GM23338 (cell line): Measurements from ENCODE around the gene PSMB7. TPM values are rescaled to one million over a fixed set of nuclear protein-coding genes. Genes with fewer than 3 reads are reported as not detected.

ENCODE experiments used
- ATAC-seq: fragments of 200-7000 bp; cut with Tn5 transposase; 3 replicates; pipeline ENCODE4 v1.9.1; 2020
- DNase-seq: peaks from one replicate; pipeline ENCODE4 v3.0.0-alpha.2; 2015; ENCODE audit warnings: low spot score
- H2AFZ ChIP-seq: fragments of 200-600 bp; sonication (generic); 2 replicates; pipeline ENCODE4 v1.8.0; 2016; ENCODE audit warnings: antibody characterized with exemption, mild to moderate bottlenecking, moderate library complexity
- H3F3A ChIP-seq: fragments of 200-600 bp; sonication (generic); replicated peaks from 2 replicates; pipeline ENCODE4 v1.8.0; 2017; ENCODE audit warnings: antibody characterized with exemption, mixed run types, low read depth
- H3K27ac ChIP-seq: fragments of 200-600 bp; sonication (generic); 2 replicates; pipeline ENCODE4 v1.6.1; 2016; ENCODE audit warnings: low read depth
- H3K27me3 ChIP-seq: fragments of 200-600 bp; sonication (generic); 2 replicates; pipeline ENCODE4 v1.8.0; 2016; ENCODE audit warnings: mild to moderate bottlenecking, mixed run types, moderate library complexity; ENCODE audit not compliant: insufficient read depth
- H3K36me3 ChIP-seq: fragments of 200-600 bp; sonication (generic); 2 replicates; pipeline ENCODE4 v1.8.0; 2016; ENCODE audit warnings: mild to moderate bottlenecking; ENCODE audit not compliant: insufficient read depth
- H3K4me1 ChIP-seq: fragments of 200-600 bp; sonication (generic); 2 replicates; pipeline ENCODE4 v1.8.0; 2016; ENCODE audit warnings: mild to moderate bottlenecking, moderate library complexity; ENCODE audit not compliant: insufficient read depth
- H3K4me2 ChIP-seq: fragments of 200-600 bp; sonication (generic); 2 replicates; pipeline ENCODE4 v1.7.1; 2017; ENCODE audit warnings: mixed run types
- H3K4me3 ChIP-seq: fragments of 200-600 bp; sonication (generic); 2 replicates; pipeline ENCODE4 v1.6.1; 2016; ENCODE audit warnings: mixed run types
- H3K79me2 ChIP-seq: fragments of 200-600 bp; sonication (generic); replicated peaks from 2 replicates; pipeline ENCODE4 v1.8.0; 2017; ENCODE audit warnings: mild to moderate bottlenecking; ENCODE audit not compliant: insufficient read depth
- H3K9me2 ChIP-seq: fragments of 200-600 bp; sonication (generic); 2 replicates; pipeline ENCODE4 v1.8.0; 2017; ENCODE audit not compliant: insufficient read depth
- H4K20me1 ChIP-seq: fragments of 200-600 bp; sonication (generic); replicated peaks from 2 replicates; pipeline ENCODE4 v1.8.0; 2017; ENCODE audit warnings: mild to moderate bottlenecking; ENCODE audit not compliant: insufficient read depth
- H3K27ac Mint-ChIP-seq: 2 replicates; pipeline ENCODE4 v1.8.0; 2020; ENCODE audit warnings: inconsistent platforms, mild to moderate bottlenecking, moderate library complexity, mixed read lengths
- H3K27me3 Mint-ChIP-seq: 3 replicates; pipeline ENCODE4 v1.8.0; 2022; ENCODE audit warnings: low read depth, mild to moderate bottlenecking, moderate library complexity, mixed read lengths, inconsistent platforms; ENCODE audit not compliant: insufficient read depth, poor library complexity
- H3K36me3 Mint-ChIP-seq: 3 replicates; pipeline ENCODE4 v1.8.0; 2021; ENCODE audit warnings: low read depth, mild to moderate bottlenecking, inconsistent platforms, moderate library complexity, mixed read lengths
- H3K4me1 Mint-ChIP-seq: 3 replicates; pipeline ENCODE4 v1.8.0; 2020; ENCODE audit warnings: mild to moderate bottlenecking, inconsistent platforms, mixed read lengths
- H3K4me3 Mint-ChIP-seq: 3 replicates; pipeline ENCODE4 v1.8.0; 2021; ENCODE audit warnings: moderate library complexity, mild to moderate bottlenecking, inconsistent platforms, mixed read lengths
- H3K9me3 Mint-ChIP-seq: 3 replicates; pipeline ENCODE4 v1.8.0; 2020; ENCODE audit warnings: moderate library complexity, mild to moderate bottlenecking, inconsistent platforms, mixed read lengths
- CREB1 ChIP-seq: fragments of 250-450 bp; sonication (Bioruptor Pico); IDR thresholded peaks from 2 replicates; pipeline ENCODE4 v1.5.0; 2020; ENCODE audit warnings: low read depth, mild to moderate bottlenecking, moderate library complexity
- EZH2 ChIP-seq: fragments of 200-600 bp; sonication (generic); IDR thresholded peaks from one replicate; pipeline ENCODE4 v1.8.0; 2017; ENCODE audit warnings: antibody characterized with exemption, mild to moderate bottlenecking, low read depth; ENCODE audit not compliant: unreplicated experiment
- EZH2phosphoT487 ChIP-seq: fragments of 200-600 bp; sonication (generic); IDR thresholded peaks from one replicate; pipeline ENCODE4 v1.8.1; 2018; ENCODE audit warnings: antibody characterized with exemption; ENCODE audit not compliant: unreplicated experiment
- JUNB ChIP-seq: IDR thresholded peaks from one replicate; pipeline ENCODE4 v1.6.1; 2016; ENCODE audit warnings: antibody characterized with exemption; ENCODE audit not compliant: unreplicated experiment
- POLR2AphosphoS5 ChIP-seq: IDR thresholded peaks from 2 replicates; pipeline ENCODE4 v1.6.1; 2016; ENCODE audit warnings: antibody characterized with exemption, low read depth
- STAT1 ChIP-seq: IDR thresholded peaks from one replicate; pipeline ENCODE4 v1.6.1; 2016; ENCODE audit warnings: antibody characterized with exemption; ENCODE audit not compliant: unreplicated experiment
- ZNF114 ChIP-seq: fragments of 250-450 bp; sonication (Bioruptor Pico); IDR thresholded peaks from 2 replicates; pipeline ENCODE4 v1.5.0; 2020; ENCODE audit warnings: mild to moderate bottlenecking, moderate library complexity
- ZNF331 ChIP-seq: fragments of 250-450 bp; sonication (Bioruptor Pico); IDR thresholded peaks from 2 replicates; pipeline ENCODE4 v1.5.0; 2020; ENCODE audit warnings: low read depth, mild to moderate bottlenecking, moderate library complexity
- polyA plus RNA-seq: library from polyadenylated mRNA; unstranded; fragments of >200 nt; fragmentation: Nextera tagmentation; extraction: Ambion mirVana; gene quantifications from 2 replicates; pipeline ENCODE4 v1.2.1, GENCODE V29; 2016
- total RNA-seq: library from RNA; depleted of rRNA; stranded (reverse); fragments of >200 nt; shearing (Covaris generic); gene quantifications from 2 replicates; pipeline ENCODE4 v1.2.3, GENCODE V29; 2014
- TF ChIP-seq, protein P1 (sequence below): IDR thresholded peaks from one replicate; pipeline ENCODE4 v1.6.1; 2018; ENCODE audit warnings: antibody characterized with exemption; ENCODE audit not compliant: unreplicated experiment
- TF ChIP-seq, protein P2 (sequence below), 2 experiments: fragments of 200-600 bp in 1 of 2; sonication (generic) in 1 of 2; conservative IDR thresholded peaks; 2 replicates each; pipeline versions ENCODE4 v1.5.1 to v1.6.1; 2016 to 2017; ENCODE audit warnings: antibody characterized with exemption in 2 of 2, low read depth in 2 of 2, mild to moderate bottlenecking in 2 of 2, moderate library complexity in 1 of 2
- TF ChIP-seq, protein P3 (sequence below): IDR thresholded peaks from 2 replicates; pipeline ENCODE4 v1.6.1; 2016; ENCODE audit warnings: antibody characterized with exemption

PSMB7 gene
- total and polyA plus RNA-seq, 2 experiments from 2014 or later = 255 to 268 TPM

DNA sequence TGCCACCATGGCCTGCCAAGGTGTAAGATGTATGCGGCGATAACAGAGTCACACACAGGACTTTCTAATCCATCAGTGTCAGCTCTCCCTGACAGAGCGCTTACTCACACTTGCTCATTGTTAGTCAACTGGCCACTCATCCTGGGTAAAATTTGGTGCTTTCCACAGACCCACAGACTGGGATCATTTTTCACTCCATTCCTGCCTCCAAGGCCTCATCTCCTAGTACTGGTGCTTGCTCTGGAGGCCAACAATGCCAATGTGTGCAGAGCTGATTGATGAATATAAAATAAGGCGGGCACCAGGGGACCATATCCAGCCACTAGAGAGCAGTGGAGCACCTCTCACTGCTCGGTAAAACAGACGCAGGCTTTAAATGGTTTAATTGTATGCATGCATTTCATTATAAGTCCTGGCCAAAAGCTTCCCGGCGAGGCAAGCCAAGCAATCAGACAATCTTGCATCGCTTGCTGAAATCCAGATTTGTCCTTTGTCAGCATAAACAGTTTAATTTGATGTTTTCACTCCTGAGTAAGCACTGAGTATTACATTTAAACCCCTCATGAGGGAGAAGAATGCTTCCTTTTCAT, 22.3 kb downstream of the PSMB7 start:
- peaks cover 98% of the 10 kb centered on the region for H3K79me2 ChIP-seq
- Mint-ChIP-seq H3K4me1 (peaks cover 55% of the 10 kb centered on the region), H3K36me3 (peaks cover 3% of the 10 kb centered on the region; the same call in 1 of the 3 replicates), H3K4me3 (peak overlapping the region; percentile 16; the same call in 1 of the 3 replicates), H3K27me3 (peaks cover 4% of the 10 kb centered on the region), H3K9me3 (no peaks in the 10 kb centered on the region), H3K27ac (peak overlapping the region; percentile 89)
- peaks cover 18% of the 10 kb centered on the region; the same call in 1 of the 2 replicates for H3K4me1 ChIP-seq
- H2AFZ ChIP-seq = no peak overlapping the region
- H3K27me3 ChIP-seq = no peaks in the 10 kb centered on the region
- peak overlapping the region; percentile 78; the same call in 1 of the 2 replicates for H3K27ac ChIP-seq
- peak; percentile 86 for ATAC-seq
- H3F3A ChIP-seq = no peaks in the 10 kb centered on the region
- no peaks in the 10 kb centered on the region for H3K36me3 ChIP-seq
- TF ChIP-seq, protein P1, sequence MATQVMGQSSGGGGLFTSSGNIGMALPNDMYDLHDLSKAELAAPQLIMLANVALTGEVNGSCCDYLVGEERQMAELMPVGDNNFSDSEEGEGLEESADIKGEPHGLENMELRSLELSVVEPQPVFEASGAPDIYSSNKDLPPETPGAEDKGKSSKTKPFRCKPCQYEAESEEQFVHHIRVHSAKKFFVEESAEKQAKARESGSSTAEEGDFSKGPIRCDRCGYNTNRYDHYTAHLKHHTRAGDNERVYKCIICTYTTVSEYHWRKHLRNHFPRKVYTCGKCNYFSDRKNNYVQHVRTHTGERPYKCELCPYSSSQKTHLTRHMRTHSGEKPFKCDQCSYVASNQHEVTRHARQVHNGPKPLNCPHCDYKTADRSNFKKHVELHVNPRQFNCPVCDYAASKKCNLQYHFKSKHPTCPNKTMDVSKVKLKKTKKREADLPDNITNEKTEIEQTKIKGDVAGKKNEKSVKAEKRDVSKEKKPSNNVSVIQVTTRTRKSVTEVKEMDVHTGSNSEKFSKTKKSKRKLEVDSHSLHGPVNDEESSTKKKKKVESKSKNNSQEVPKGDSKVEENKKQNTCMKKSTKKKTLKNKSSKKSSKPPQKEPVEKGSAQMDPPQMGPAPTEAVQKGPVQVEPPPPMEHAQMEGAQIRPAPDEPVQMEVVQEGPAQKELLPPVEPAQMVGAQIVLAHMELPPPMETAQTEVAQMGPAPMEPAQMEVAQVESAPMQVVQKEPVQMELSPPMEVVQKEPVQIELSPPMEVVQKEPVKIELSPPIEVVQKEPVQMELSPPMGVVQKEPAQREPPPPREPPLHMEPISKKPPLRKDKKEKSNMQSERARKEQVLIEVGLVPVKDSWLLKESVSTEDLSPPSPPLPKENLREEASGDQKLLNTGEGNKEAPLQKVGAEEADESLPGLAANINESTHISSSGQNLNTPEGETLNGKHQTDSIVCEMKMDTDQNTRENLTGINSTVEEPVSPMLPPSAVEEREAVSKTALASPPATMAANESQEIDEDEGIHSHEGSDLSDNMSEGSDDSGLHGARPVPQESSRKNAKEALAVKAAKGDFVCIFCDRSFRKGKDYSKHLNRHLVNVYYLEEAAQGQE = no peak
- TF ChIP-seq JUNB = no peak
- TF ChIP-seq, protein P2, sequence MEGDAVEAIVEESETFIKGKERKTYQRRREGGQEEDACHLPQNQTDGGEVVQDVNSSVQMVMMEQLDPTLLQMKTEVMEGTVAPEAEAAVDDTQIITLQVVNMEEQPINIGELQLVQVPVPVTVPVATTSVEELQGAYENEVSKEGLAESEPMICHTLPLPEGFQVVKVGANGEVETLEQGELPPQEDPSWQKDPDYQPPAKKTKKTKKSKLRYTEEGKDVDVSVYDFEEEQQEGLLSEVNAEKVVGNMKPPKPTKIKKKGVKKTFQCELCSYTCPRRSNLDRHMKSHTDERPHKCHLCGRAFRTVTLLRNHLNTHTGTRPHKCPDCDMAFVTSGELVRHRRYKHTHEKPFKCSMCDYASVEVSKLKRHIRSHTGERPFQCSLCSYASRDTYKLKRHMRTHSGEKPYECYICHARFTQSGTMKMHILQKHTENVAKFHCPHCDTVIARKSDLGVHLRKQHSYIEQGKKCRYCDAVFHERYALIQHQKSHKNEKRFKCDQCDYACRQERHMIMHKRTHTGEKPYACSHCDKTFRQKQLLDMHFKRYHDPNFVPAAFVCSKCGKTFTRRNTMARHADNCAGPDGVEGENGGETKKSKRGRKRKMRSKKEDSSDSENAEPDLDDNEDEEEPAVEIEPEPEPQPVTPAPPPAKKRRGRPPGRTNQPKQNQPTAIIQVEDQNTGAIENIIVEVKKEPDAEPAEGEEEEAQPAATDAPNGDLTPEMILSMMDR (conservative IDR thresholded peaks at IDR 0.05; ENCODE audit: low read depth in 2 of 2) = peak; percentile 59 to 61
- H3K4me3 ChIP-seq = no peak overlapping the region
- peak; percentile 74 for DNase-seq
- H3K4me2 ChIP-seq = 0 out of 2 replicates have a peak overlapping the region, but pooled peaks have one; percentile 20
- no peaks in the 10 kb centered on the region for H3K9me2 ChIP-seq
- H4K20me1 ChIP-seq = peaks cover 41% of the 10 kb centered on the region

DNA sequence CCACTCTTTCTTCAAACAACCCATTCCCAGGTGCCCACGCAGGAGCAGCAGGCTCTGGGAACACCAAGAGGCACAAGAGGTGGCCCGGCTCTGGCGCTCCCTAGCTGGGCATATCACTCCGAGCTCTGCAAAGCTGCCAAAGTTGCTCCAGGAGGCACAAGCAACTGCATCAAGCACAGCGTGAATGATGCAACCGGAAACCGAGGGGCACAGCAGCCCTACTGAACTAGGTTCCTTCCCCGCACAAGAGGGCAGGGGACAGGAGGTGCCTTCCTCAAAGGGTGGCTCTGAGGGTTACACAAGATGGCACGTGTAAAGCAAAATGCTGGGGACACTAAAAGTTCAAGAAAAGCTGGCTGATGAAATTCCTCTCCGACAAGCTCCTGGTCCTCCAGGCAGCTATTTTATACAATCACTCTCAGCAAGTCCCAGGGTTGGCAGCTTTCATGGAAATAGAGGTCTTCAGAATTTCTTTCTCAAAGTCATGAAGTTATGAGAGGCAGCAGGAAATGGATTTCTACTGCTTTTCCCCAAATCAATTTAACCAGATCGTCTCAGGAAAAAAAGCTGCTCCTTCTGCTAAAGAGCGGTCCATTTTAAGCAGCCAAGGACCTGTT, 22.9 kb downstream of the PSMB7 start:
- 0 out of 2 replicates have a peak overlapping the region, but pooled peaks have one; percentile 29 for H3K4me2 ChIP-seq
- H3K27ac ChIP-seq = no peak overlapping the region
- no peaks in the 10 kb centered on the region for H3K36me3 ChIP-seq
- H3K4me1 ChIP-seq = peaks cover 18% of the 10 kb centered on the region; the same call in 1 of the 2 replicates
- H2AFZ ChIP-seq = no peak overlapping the region
- no peaks in the 10 kb centered on the region for H3F3A ChIP-seq
- H3K79me2 ChIP-seq = peaks cover 98% of the 10 kb centered on the region
- Mint-ChIP-seq H3K4me1 (peaks cover 61% of the 10 kb centered on the region), H3K27me3 (peaks cover 4% of the 10 kb centered on the region), H3K4me3 (no peak overlapping the region), H3K36me3 (peaks cover 3% of the 10 kb centered on the region; the same call in 1 of the 3 replicates), H3K9me3 (no peaks in the 10 kb centered on the region), H3K27ac (peak overlapping the region; percentile 89)
- no peaks in the 10 kb centered on the region for H3K9me2 ChIP-seq
- H4K20me1 ChIP-seq = peaks cover 35% of the 10 kb centered on the region
- no peaks in the 10 kb centered on the region for H3K27me3 ChIP-seq
- H3K4me3 ChIP-seq = no peak overlapping the region
- ATAC-seq = peak; percentile 30
- no peak for DNase-seq
- no peak for TF ChIP-seq STAT1
- TF ChIP-seq, protein P3, sequence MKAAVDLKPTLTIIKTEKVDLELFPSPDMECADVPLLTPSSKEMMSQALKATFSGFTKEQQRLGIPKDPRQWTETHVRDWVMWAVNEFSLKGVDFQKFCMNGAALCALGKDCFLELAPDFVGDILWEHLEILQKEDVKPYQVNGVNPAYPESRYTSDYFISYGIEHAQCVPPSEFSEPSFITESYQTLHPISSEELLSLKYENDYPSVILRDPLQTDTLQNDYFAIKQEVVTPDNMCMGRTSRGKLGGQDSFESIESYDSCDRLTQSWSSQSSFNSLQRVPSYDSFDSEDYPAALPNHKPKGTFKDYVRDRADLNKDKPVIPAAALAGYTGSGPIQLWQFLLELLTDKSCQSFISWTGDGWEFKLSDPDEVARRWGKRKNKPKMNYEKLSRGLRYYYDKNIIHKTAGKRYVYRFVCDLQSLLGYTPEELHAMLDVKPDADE = no peak
- TF ChIP-seq, protein P1 = no peak
- no peak for TF ChIP-seq EZH2
- no peak for TF ChIP-seq EZH2phosphoT487
- TF ChIP-seq POLR2AphosphoS5 = no peak
- TF ChIP-seq CREB1 (CRISPR knock-in tag) = no peak
- no peak for TF ChIP-seq ZNF331 (CRISPR knock-in tag)
- no peak for TF ChIP-seq ZNF114 (CRISPR knock-in tag)
- TF ChIP-seq JUNB = no peak
